HG03135 (cell line): ENCODE results near the gene PLEKHD1.
"Not testable (repeated sequence)": the region's sequence is repeated elsewhere in the genome, so short reads cannot be mapped to it uniquely, and the experiment has no call there.

Experiments used
- ATAC-seq: cut with Tn5 transposase; IDR thresholded peaks from one replicate; pipeline ENCODE4 v1.9.1; 2021; ENCODE audit warnings: mild to moderate bottlenecking, moderate library complexity; ENCODE audit not compliant: unreplicated experiment

PLEKHD1 gene

DNA sequence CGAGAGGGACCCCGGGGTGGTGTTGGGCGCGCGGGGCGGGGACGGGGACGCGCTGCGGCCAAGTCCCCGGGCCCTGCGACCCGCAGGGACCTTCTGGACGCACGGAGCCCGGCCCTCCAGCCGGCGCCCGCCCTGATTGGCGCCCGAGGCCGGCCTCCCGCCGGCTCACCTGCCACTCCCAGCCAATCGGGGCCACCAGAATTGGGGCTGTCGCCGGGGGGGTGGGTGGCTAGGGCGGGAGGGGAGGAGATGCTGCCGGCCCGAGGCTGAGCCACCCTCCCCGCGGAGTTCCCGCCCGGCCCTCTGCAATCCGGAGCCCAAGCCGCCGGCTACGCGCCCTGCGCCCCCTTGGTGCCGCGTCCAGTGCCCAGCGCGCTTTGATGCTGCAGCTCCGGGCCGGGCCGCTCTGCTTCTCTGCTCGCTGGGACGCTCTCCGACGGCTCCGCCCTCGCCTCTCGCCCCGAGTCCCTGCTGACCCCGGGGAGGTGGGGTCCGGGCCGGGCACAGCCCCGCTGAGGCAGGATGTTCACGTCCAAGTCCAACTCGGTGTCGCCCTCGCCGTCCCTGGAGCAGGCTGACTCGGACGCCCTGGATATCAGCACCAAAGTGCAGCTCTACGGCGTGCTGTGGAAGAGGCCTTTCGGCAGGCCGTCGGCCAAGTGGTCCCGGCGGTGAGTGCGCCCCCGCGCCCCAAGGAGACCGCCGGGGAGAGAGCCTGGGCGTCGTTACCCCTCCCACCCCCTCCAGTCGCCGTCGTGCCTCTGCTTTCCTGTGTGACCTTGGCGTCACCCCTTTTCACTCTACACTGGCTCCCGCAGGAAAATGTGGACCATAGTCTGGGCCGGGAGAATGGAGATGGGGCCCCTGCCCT, at the start of gene PLEKHD1:
Gene PLEKHD1 (plus strand): TSS at position 285 of the 871 bp plus-strand sequence. CDS start 238 bp downstream, at position 523.
- no peak for ATAC-seq

DNA sequence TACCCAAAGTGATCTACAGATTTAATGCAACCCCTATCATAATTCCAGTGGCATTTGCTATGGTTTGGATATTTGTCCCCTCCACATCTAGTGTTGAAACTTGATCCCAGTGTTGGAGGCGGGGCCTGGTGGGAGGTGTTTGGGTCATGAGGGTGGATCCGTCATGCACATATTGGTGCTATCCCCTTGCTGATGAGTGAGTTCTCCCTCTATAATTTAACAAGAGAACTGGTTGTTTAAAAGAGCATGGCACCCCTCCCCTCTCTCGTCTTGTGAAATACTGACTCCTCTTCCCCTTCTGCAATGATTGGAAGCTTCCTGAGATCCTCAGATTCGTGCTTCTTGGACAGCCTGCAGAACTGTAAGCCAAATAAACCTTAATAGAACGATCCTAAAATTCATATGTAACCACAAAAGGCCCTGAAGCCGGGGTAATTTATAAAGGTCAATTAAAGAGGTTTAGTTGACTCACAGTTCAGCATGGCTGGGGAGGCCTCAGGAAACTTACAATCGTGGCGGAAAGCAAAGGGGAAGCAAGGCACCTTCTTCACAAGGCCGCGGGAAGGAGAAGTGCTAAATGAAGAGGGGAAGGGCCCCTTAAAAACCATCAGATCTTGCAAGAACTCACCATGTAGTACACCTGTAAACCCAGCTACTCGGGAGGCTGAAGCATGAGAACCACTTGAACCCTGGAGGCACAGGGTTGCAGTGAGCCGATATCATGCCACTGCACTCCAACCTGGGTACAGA, 44.8 kb upstream of the PLEKHD1 start:
- ATAC-seq: no peak

DNA sequence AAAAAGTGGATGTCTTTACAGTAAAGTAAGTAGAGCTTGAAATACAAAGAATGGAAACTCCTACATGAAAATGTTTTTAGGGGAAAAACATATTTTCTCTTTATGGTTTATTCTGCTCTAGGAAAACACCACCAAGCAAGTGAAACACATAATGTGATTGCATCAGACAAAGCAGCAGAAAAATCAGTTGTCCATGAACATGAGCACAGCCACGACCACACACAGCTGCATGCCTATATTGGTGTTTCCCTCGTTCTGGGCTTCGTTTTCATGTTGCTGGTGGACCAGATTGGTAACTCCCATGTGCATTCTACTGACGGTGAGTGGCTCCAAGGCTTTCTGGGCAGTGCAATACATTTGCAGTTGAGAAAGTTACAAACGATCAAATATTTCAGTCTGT, 42.6 kb upstream of the PLEKHD1 start:
- peak; percentile 82 for ATAC-seq

DNA sequence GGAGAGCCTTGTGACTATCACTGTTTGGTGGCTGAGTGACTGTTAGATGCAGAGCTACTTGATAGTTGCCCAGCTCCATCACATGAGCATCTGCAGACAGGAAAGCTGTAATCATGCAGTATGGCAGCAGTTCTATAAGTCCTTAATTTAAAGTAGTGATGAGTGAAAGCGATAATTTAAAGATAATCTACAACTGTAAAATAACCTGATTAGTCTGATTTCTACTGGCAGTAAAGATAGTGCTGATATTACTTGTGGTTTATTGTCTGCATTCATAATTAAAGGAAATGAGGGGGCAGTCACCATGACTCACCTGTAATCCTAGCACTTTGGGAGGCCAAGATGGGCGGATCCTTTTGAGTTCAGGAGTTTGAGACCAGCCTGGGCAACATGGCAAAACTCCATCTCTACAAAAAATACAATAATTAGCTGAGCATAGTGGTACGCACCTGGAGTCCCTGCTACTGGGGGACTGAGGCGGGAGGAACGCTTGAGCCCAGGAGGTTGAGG, 41.2 kb upstream of the PLEKHD1 start:
- no peak for ATAC-seq

DNA sequence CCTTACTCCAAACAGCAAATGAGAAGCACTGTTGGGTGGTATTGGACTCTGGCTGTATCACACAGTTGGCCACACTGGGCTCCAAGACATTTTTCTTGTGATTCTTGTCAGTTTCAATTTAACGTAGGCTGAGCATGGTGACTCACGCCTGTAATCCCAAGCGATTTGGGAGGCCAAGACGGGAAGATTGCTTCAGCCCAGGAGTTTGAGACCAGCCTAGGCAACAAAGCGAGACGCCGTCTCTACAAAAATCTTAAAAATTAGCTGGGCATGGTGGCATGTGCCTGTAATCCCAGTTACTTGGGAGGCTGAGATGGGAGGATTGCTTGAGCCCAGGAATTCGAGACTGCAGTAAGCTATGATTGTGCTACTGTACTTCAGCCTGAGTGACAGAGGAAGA, 35.3 kb upstream of the PLEKHD1 start:
- ATAC-seq: no peak

DNA sequence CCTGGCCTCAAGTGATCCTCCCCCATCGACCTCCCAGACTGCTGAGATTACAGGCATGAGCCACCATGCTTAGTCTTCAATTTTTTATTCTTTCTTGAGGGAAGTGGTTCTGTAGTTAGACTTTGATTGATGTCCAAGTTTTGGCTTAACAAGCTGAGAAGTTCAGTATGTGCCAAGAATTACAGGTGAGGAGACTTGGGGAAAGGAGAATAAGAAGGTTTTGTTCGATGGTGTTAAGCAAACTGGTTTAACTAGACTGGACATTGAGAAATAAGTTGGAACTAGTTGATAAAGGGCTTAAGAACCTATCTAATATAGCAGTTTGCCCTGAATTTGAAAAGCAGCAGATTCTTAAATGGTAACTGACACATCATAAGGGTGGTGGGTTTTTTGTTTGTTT, 32.6 kb upstream of the PLEKHD1 start:
- no peak for ATAC-seq

DNA sequence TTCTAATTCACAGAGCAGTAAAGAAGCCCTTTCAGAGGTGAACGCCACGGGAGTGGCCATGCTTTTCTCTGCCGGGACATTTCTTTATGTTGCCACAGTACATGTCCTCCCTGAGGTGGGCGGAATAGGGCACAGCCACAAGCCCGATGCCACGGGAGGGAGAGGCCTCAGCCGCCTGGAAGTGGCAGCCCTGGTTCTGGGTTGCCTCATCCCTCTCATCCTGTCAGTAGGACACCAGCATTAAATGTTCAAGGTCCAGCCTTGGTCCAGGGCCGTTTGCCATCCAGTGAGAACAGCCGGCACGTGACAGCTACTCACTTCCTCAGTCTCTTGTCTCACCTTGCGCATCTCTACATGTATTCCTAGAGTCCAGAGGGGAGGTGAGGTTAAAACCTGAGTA, 26.2 kb upstream of the PLEKHD1 start:
- no peak for ATAC-seq

DNA sequence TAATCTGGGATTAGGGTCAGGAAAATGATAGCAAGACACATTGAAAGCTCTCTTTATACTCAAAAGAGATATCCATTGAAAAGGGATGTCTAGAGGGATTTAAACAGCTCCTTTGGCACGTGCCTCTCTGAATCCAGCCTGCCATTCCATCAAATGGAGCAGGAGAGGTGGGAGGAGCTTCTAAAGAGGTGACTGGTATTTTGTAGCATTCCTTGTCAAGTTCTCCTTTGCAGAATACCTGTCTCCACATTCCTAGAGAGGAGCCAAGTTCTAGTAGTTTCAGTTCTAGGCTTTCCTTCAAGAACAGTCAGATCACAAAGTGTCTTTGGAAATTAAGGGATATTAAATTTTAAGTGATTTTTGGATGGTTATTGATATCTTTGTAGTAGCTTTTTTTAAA, 25.4 kb upstream of the PLEKHD1 start:
- no peak for ATAC-seq

DNA sequence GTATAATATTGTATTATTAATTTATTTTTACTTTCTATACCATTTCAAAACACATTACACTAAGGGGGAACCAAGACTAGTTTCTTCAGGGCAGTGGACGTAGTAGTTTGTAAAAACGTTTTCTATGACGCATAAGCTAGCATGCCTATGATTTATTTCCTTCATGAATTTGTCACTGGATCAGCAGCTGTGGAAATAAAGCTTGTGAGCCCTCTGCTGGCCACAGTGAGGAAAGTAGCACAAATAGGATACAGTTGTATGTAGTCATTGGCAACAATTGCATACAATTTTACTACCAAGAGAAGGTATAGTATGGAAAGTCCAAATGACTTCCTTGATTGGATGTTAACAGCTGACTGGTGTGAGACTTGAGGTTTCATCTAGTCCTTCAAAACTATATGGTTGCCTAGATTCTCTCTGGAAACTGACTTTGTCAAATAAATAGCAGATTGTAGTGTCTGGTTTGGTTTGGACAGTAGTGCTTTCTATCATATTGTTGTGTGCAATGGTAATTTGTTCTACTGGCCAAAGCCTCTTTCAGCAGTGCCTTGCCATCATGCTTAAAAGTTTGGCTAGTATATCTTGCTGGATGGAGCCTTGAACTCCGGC, 24.3 kb upstream of the PLEKHD1 start:
- ATAC-seq: peak; percentile 63

DNA sequence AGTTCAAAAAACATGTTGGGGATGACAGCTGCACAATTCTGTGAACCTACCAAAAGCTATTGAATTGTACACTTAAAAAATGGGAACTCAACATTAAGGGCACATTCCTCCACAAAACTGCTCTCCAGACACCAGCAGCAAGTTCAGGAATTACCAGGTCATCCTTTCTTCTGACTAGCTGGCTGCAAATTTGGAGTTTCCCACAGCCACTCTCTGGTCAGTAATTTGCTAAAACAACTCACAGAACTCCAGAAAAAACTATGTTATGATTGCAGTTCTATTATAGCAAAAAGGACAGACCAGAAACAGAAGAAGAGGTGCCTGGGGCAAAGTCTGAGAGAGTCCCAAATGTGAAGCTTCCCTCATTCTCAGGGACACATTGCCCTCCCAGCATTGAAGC, 20.1 kb upstream of the PLEKHD1 start:
- ATAC-seq: no peak

DNA sequence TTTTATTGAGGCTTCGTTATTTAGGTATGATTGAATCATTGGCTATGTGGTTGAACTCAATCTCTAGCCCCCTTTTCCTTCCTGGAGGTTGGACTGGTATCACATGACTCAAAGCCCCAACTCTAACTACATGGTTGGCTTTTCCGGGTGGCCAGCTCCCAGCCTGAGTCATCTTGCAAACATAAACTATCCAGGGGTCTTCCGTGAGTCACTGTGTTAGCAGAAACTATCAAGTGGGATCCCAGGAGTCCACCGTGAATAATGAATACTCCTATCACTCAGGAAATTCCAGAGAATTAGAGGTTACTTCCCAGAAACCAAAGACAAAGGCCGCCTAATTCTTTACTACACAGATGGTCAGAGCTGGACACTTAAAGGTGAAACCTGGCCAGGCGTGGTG, 19.7 kb upstream of the PLEKHD1 start:
- ATAC-seq: no peak

DNA sequence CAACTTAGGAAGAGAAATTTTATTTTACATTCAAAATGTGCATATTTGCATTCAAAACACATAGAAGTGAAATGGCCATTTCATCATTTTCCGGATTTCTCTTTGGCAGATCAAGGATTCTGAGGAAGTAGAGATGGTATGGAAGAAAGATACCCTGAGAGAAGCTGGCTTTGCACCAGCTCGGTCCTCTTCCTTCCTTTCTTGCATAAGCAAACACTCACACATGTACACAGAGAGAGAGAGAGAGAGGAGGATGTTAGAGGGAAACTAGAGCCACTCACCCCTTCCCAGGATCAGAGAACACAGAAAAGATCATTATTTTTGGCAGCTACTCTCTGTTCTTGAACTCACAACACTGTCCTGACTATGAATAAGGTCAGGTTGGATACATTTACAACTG, 15.6 kb upstream of the PLEKHD1 start:
- ATAC-seq: no peak

DNA sequence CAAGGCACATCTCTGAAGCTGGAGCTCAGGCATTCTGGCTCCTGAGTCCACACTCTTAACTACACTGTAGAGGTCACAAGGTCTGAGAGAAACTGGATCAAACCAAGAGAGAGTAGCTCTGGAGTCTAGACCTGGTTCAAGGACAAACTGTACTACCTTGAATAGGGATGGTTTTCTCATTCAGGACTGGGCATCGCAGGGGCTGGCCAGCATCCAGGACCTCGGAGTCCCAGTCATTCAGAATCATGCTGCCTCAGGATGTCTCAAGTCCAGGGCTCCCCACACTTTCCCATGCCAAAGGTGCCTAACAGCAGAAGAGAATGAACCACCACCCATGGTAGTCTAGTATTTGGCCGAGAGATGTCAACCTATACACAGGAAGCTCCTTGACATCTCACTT, 13.1 kb upstream of the PLEKHD1 start:
- ATAC-seq: no peak

DNA sequence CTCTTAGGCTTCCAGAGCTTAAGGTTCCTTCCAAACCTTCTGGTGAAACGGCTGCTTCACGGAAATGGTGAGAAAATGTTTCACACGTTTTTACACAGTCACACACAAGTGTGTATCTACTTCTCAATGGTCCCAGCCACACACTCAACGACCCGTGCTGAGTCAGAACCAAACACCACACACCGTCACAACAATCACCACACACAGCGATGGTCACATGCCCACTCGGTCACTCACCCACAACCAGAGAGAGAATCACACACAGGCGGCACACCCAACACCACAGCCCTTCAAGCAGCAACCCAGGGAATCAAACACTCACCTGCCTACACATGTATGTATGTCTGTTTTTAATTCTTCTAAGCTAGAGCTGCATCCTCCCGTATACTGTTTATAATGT, 12.6 kb upstream of the PLEKHD1 start:
- no peak for ATAC-seq

DNA sequence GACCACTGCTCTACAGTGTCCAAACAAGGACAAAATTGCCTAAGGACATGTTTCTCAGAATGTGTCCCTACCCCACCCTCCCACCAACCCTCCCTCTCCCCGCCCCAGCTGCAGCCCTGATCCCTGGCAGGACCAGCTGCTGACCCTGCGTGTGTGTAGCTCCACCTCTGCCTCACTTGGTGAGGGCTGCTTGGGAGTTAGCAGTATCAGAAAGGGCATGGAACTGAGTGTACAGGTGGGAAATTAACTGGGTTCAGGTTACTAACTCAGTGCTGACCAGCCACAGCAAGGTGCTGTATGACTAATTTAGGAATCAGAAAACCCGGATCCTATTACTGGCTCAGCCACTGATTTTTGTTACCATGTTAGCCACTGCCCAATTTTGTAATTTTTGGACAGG, 11.3 kb upstream of the PLEKHD1 start:
- ATAC-seq: no peak

DNA sequence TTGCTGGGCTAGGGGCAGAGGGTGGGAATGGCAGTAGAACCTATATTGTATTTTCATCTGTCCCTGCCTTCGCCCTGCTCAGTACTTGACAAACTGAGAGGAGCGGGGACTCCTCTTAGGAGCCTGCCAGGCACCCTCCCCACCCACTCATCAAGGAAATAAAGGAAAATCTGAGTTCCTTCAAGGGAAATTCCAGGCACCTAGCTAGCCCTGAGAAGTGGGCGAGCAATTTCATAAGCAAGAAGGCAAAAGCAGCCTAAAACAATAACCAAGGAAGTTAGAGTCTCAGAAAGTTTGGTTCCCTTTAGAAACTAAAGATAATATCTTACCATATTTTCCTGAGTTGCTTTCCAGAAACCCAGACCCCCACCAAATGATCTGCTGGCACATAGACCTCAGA, 10.6 kb upstream of the PLEKHD1 start:
- ATAC-seq: no peak

DNA sequence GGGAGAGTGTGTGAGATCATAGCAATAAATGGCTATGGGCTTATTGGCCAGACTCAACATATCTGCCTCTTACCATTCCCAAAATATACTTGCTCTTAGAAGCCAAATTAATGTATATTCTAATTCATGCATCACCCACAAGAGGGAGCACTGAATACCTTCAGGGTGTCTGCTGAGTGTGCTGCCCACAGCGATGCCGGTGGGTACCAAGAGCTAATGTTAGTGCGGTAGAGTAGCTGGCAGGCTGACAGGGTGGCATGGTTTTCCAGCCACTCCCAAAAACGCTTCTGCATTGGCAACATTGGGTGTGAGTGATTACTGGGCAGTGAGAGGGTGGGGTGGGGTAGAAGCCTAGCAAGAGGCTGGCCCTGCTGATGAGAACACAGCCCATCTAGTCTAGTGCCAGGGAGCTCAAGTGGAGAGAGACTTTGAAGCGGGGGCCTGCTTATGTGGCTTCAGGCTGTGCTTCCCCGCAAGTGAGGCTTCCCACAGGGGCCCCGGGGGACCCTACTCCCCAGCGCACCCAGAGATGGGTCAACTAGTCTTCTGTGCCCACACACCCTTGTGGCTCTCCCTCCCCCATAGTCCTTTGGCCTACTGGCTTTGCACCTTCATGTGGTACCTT, 9.2 kb upstream of the PLEKHD1 start:
- ATAC-seq: no peak

DNA sequence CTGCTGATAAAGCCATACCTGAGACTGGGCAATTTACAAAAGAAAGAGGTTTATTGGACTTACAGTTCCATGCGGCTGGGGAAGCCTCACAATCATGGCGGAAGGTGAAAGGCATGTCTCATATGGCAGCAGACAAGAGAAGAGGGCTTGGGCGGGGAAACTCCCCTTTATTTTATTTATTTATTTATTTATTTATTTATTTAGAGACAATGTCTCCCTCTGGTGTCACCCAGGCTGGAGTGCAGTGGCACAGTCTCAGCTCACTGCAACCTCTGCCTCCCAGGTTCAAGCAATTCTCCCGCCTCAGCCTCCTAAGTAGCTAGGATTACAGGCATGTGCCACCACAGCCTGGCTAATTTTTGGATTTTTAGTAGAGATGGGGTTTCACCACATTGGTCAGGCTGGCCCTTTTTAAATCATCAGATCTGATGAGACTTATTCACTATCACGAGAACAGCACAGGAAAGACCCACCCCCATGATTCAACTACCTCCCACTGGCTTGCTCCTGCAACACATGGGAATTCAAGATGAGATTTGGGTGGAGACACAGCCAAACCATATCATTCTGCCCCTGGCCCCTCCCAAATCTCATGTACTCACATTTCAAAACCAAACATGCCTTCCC, 7.6 kb upstream of the PLEKHD1 start:
- not testable (repeated sequence) for ATAC-seq

DNA sequence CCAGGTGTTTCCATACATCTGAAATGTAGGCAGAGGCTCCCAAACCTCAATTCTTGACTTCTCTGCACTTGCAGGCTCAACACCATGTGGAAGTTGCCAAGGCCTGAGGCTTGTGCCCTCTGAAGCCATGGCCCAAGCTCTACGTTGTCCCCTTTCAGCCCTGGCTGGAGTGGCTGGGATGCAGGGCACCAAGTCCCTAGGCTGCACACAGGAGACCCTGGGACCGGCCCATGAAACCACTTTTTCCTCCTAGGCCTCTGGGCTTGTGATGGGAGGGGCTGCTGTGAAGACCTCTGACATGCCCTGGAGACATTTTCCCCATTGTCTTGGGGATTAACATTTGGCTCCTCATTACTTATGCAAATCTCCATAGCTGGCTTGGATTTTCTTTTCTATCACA, 6.5 kb upstream of the PLEKHD1 start:
- ATAC-seq: not testable (repeated sequence)

DNA sequence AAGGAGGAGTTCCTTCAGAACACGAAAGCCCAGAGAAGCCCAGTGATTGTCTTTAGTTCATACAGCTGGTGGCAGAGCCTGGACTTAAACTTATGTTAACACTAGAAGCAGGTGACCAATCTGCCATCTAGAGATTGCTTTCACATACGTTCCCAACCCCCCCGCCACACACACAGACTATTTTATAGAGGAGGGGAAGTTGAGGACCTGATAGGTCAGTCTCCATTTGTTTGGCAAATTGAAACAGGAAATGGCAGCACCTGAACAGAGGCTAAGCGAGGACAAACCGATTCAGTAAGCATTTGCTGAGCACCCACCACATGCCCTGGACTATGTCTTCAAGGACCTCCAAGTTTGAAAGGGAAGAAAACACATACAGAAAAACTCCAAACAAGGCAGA, 4.8 kb upstream of the PLEKHD1 start:
- no peak for ATAC-seq

DNA sequence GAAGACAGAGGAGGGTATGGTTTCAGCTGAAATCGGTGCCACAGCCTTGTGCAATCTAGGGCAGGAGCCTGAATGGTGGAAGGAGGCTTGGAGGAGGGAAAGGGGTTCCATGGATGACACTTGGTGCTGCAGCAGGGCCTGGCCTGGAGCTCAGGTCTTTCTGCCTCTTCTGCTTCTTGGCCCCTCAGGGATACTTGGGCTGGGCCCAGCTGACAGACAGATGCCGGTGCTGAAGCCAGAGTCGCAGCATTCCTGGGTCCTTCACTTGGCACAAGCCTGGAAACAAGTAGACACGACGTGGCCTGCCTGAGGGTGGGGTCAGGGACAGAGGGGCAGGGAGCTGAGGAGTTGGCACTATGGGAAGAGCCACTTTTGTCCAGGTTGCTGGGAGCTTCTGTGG, 4.4 kb upstream of the PLEKHD1 start:
- ATAC-seq: no peak
